Endothelial cell of umbilical vein (primary cell): ENCODE measurements around the gene SCLY. TPM values are rescaled to one million over a fixed set of nuclear protein-coding genes. Genes with fewer than 3 reads are reported as not detected.
"Not testable (repeated sequence)": the region's sequence is repeated elsewhere in the genome, so short reads cannot be mapped to it uniquely, and the experiment has no call there.

Experiments
- BruUV-seq: library from RNA; stranded (reverse); fragments of 400-500 nt; replicated peaks from 2 replicates; lab custom pipeline; 2021; lab: Mats Ljungman, UMichigan
- CTCF ChIA-PET: fragments of 300-600, 350-600 bp; sonication (Branson Sonifier 250); formaldehyde crosslinking; loops from one replicate; lab custom pipeline; 2021; ENCODE audit warnings: antibody characterized with exemption, inconsistent platforms; lab: Charles Lee
- POLR2A ChIA-PET: fragments of 300-600, 350-600 bp; sonication (Branson Sonifier 250); formaldehyde crosslinking; loops from one replicate; lab custom pipeline; 2021; ENCODE audit warnings: antibody characterized with exemption, inconsistent platforms; lab: Charles Lee
- DNase-seq: peaks from one replicate; pipeline ENCODE4 v3.0.0-alpha.2; 2011; ENCODE audit warnings: low read depth, low spot score
- FAIRE-seq: peaks from 2 replicates; lab custom pipeline; 2011; peaks lifted over from hg19 to GRCh38; lab: Jason Lieb, UNC
- H2AFZ ChIP-seq: 2 replicates; pipeline ENCODE4 v1.6.0; 2012; ENCODE audit warnings: low read depth, low read length, control low read depth, inconsistent platforms
- H3K27ac ChIP-seq: 2 replicates; pipeline ENCODE4 v1.5.1; 2011; ENCODE audit warnings: low read depth, mild to moderate bottlenecking, control low read depth, low read length, moderate library complexity; ENCODE audit not compliant: insufficient read depth
- H3K27me3 ChIP-seq, 2 experiments: 2 replicates each; pipeline versions ENCODE4 v1.6.0 to v1.6.1; 2011; ENCODE audit warnings: low read length in 2 of 2, mixed read lengths in 1 of 2; ENCODE audit not compliant: control insufficient read depth in 2 of 2, insufficient read depth in 2 of 2
- H3K36me3 ChIP-seq, 2 experiments: 2 replicates in 1 of 2; 3 replicates in 1 of 2; pipeline ENCODE4 v1.5.1; 2011; ENCODE audit warnings: low read length in 2 of 2, mild to moderate bottlenecking in 1 of 2, moderate library complexity in 1 of 2; ENCODE audit not compliant: control insufficient read depth in 2 of 2, insufficient read depth in 2 of 2; ENCODE audit errors: extremely low read depth in 1 of 2
- H3K4me1 ChIP-seq: 3 replicates; pipeline ENCODE4 v1.5.1; 2011; ENCODE audit warnings: mild to moderate bottlenecking, low read length; ENCODE audit not compliant: control insufficient read depth, insufficient read depth; ENCODE audit errors: extremely low read depth
- H3K4me2 ChIP-seq: 2 replicates; pipeline ENCODE4 v1.6.1; 2011; ENCODE audit warnings: low read length, control low read depth, mixed read lengths; ENCODE audit not compliant: insufficient read depth
- H3K4me3 ChIP-seq, 3 experiments: fragments of 200-600 bp in 1 of 3; sonication (generic), shearing (Covaris generic) in 1 of 3; replicated peaks in 1 of 3; 2 replicates each; pipeline ENCODE4 v1.5.1; 2011 to 2016; ENCODE audit warnings: control low read depth in 3 of 3, low read length in 3 of 3, mild to moderate bottlenecking in 2 of 3, inconsistent platforms in 1 of 3, low read depth in 1 of 3, moderate library complexity in 1 of 3; ENCODE audit not compliant: insufficient read depth in 1 of 3
- H3K79me2 ChIP-seq: 2 replicates; pipeline ENCODE4 v1.6.0; 2012; ENCODE audit warnings: low read length, inconsistent platforms; ENCODE audit not compliant: control insufficient read depth, insufficient read depth
- H3K9ac ChIP-seq: replicated peaks from 2 replicates; pipeline ENCODE3; 2011; ENCODE audit warnings: low read length, control low read depth; ENCODE audit not compliant: insufficient read depth; ENCODE audit errors: extremely low read depth
- H3K9me1 ChIP-seq: replicated peaks from 3 replicates; pipeline ENCODE4 v1.6.0; 2011; ENCODE audit warnings: mild to moderate bottlenecking, low read length; ENCODE audit not compliant: control insufficient read depth, insufficient read depth; ENCODE audit errors: extremely low read depth
- H3K9me3 ChIP-seq: replicated peaks from 2 replicates; pipeline ENCODE4 v1.5.1; 2012; ENCODE audit warnings: low read length, inconsistent platforms; ENCODE audit not compliant: control insufficient read depth, insufficient read depth
- H4K20me1 ChIP-seq: replicated peaks from 2 replicates; pipeline ENCODE3; 2011; ENCODE audit warnings: mild to moderate bottlenecking, low read length; ENCODE audit not compliant: control insufficient read depth, insufficient read depth; ENCODE audit errors: extremely low read depth
- EZH2 ChIP-seq: IDR thresholded peaks from 2 replicates; pipeline ENCODE4 v1.6.1; 2012; ENCODE audit warnings: borderline replicate concordance, low read depth, mild to moderate bottlenecking, moderate library complexity, low read length, inconsistent platforms; ENCODE audit not compliant: severe bottlenecking
- FOS ChIP-seq: IDR thresholded peaks from 2 replicates; pipeline ENCODE4 v1.6.1; 2011; ENCODE audit warnings: mild to moderate bottlenecking, low read length, moderate library complexity, borderline replicate concordance; ENCODE audit not compliant: insufficient read depth
- GATA2 ChIP-seq: IDR thresholded peaks from 2 replicates; pipeline ENCODE4 v1.7.0; 2011; ENCODE audit warnings: low read depth, mild to moderate bottlenecking, moderate library complexity, mixed read lengths, low read length; ENCODE audit not compliant: insufficient read length, insufficient read depth
- JUN ChIP-seq: IDR thresholded peaks from 2 replicates; pipeline ENCODE4 v1.6.1; 2011; ENCODE audit warnings: borderline replicate concordance, low read depth; ENCODE audit not compliant: insufficient read length, insufficient read depth
- MYC ChIP-seq: IDR thresholded peaks from one replicate; pipeline ENCODE4 v1.6.1; 2011; ENCODE audit warnings: mild to moderate bottlenecking, low read depth, low read length
- POLR2A ChIP-seq: IDR thresholded peaks from 2 replicates; pipeline ENCODE4 v1.6.1; 2012; ENCODE audit warnings: low read depth, mild to moderate bottlenecking, control low read depth, low read length
- POLR2AphosphoS5 ChIP-seq: IDR thresholded peaks from 2 replicates; pipeline ENCODE4 v1.6.1; 2012; ENCODE audit warnings: low read depth, mild to moderate bottlenecking, control low read depth, low read length, moderate library complexity; ENCODE audit not compliant: insufficient read depth
- dilution Hi-C: fragments of 300-500 bp; cut with MboI; formaldehyde crosslinking; loops from one replicate; pipeline ENCODE4 v1.15.0; 2019; ENCODE audit warnings: low sequenced_read_pairs; ENCODE audit not compliant: extremely low pct_ligation_motif_present
- intact Hi-C: fragments of 100-400 bp; cut with micrococcal nuclease; formaldehyde crosslinking; loops from one replicate; pipeline ENCODE4 v1.10.0; 2022
- polyA plus RNA-seq, 4 experiments: library from polyadenylated mRNA; depleted of rRNA in 3 of 4; stranded (reverse) in 3 of 4; unstranded in 1 of 4; fragments of >200 nt; gene quantifications; 2 replicates each; pipeline versions ENCODE4 v1.2.1 to v1.2.3, GENCODE V29; 2011 to 2012; ENCODE audit warnings: missing spikeins in 1 of 4
- total RNA-seq: library from RNA; stranded (reverse); gene quantifications from 2 replicates; pipeline ENCODE4 v1.2.3, GENCODE V29; 2021
- TF ChIP-seq, protein P1 (sequence below): IDR thresholded peaks from 2 replicates; pipeline ENCODE4 v1.6.1; 2011; ENCODE audit not compliant: insufficient read depth, insufficient read length
- TF ChIP-seq, protein P2 (sequence below), 2 donors: IDR thresholded peaks; 1 replicate in 1 of 2; 2 replicates in 1 of 2; pipeline ENCODE4 v1.5.1; 2011; ENCODE audit warnings: low read length in 2 of 2, mild to moderate bottlenecking in 2 of 2, moderate library complexity in 2 of 2, control low read depth in 1 of 2, inconsistent platforms in 1 of 2, low read depth in 1 of 2; ENCODE audit not compliant: insufficient read depth in 1 of 2; ENCODE audit errors: extremely low read depth in 1 of 2

The SCLY gene
- total and polyA plus RNA-seq, 2 donors (not counting 3 experiments of a cell fraction or from before 2014, with no cell fraction given): 22.6 to 32.7 TPM

DNA sequence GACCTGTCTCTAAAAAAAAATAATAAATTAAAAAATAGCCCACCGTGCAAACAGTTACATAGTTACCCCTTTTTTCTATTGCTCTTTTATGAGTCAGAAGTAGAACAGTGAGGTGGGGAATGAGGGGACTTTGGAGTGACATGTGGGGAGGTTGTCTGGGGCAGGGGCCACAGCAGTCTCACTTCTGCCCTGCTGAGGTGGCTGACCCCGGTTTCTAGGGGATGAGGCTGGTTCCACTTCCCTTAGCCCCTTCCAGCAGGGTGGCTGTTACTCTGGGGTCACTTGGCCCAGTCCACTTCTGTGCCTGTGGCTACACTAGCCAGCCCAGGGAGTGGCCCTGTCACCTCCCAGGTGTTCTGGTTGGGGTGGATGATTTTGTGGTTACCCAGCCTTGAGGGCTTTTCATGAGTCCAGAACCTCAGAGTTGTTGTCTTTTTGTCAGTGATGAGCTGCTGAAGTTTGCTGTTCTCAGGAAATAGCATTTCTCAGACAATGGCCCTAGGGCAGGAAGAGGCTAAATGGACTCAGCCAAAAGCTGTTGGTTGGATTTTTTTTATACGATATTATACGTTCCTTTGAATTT is 28.0 kb upstream of the SCLY start:
- Histone ChIP-seq H3K4me2 (no peak overlapping the region), H4K20me1 (no peaks in the 10 kb centered on the region), H3K9ac (no peak overlapping the region), H3K9me1 (no peaks in the 10 kb centered on the region), H3K27me3 (no peaks in the 10 kb centered on the region), H3K36me3 (peaks cover 0 to 16% of the 10 kb centered on the region in 2 experiments), H3K27ac (no peak overlapping the region), H2AFZ (no peak overlapping the region), H3K4me3 (no peak overlapping the region), H3K9me3 (no peaks in the 10 kb centered on the region), H3K79me2 (no peaks in the 10 kb centered on the region), H3K4me1 (no peaks in the 10 kb centered on the region)
- TF ChIP-seq JUN: no peak
- TF ChIP-seq POLR2A: no peak
- TF ChIP-seq, protein P1, sequence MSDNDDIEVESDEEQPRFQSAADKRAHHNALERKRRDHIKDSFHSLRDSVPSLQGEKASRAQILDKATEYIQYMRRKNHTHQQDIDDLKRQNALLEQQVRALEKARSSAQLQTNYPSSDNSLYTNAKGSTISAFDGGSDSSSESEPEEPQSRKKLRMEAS: no peak
- TF ChIP-seq MYC: no peak
- TF ChIP-seq, protein P2, sequence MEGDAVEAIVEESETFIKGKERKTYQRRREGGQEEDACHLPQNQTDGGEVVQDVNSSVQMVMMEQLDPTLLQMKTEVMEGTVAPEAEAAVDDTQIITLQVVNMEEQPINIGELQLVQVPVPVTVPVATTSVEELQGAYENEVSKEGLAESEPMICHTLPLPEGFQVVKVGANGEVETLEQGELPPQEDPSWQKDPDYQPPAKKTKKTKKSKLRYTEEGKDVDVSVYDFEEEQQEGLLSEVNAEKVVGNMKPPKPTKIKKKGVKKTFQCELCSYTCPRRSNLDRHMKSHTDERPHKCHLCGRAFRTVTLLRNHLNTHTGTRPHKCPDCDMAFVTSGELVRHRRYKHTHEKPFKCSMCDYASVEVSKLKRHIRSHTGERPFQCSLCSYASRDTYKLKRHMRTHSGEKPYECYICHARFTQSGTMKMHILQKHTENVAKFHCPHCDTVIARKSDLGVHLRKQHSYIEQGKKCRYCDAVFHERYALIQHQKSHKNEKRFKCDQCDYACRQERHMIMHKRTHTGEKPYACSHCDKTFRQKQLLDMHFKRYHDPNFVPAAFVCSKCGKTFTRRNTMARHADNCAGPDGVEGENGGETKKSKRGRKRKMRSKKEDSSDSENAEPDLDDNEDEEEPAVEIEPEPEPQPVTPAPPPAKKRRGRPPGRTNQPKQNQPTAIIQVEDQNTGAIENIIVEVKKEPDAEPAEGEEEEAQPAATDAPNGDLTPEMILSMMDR (IDR thresholded peaks at IDR 0.05; ENCODE audit: extremely low read depth in 1 of 2, insufficient read depth in 1 of 2, low read depth in 1 of 2, low read length in 2 of 2): no peak
- TF ChIP-seq FOS: no peak
- TF ChIP-seq GATA2: no peak
- no peak for TF ChIP-seq POLR2AphosphoS5
- no peak for TF ChIP-seq EZH2
- BruUV-seq: no TSS peak
- FAIRE-seq: no peak
- dilution Hi-C loops: no loop called here
- POLR2A ChIA-PET: no interaction called here
- no peak for DNase-seq
- CTCF ChIA-PET: no interaction called here
- intact Hi-C loops: no loop called here

DNA sequence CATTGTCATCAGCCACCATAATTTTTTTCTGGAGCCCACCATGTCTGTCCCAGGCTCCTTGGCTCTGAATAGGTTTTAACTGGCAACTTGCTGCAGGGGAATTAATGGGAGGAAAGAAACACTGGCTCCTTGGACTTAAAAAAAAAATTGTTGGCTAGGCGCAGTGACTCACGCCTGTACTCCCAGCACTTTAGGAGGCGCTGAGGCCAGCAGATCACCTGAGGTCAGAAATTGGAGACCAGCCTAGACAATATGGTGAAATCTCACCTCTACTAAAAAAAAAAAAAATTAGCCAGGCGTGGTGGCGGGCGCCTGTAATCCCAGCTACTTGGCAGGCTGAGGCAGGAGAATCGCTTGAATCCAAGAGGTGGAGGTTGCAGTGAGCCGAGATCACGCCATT is 26.8 kb upstream of the SCLY start:
- H3K36me3 ChIP-seq: peaks cover 0 to 23% of the 10 kb centered on the region in 2 experiments
- H3K27ac ChIP-seq, H3K9ac ChIP-seq, H4K20me1 ChIP-seq, DNase-seq, BruUV-seq, FAIRE-seq, CTCF ChIA-PET, H3K4me3 ChIP-seq, H3K79me2 ChIP-seq, POLR2A ChIA-PET, intact Hi-C loops, H3K9me1 ChIP-seq, H3K4me1 ChIP-seq, H3K9me3 ChIP-seq, dilution Hi-C loops, H2AFZ ChIP-seq, H3K27me3 ChIP-seq, H3K4me2 ChIP-seq: not testable (repeated sequence)
